K562 (cell line): Measurements from ENCODE around the gene CD40. TPM values are rescaled to one million over a fixed set of nuclear protein-coding genes. Genes with fewer than 3 reads are reported as not detected.

Experiments
- ATAC-seq: fragments of 200-7000 bp; cut with Tn5 transposase; 3 replicates; pipeline ENCODE4 v1.9.1; 2020; ENCODE audit warnings: moderate library complexity
- BruUV-seq: library from RNA; stranded (reverse); fragments of 400-500 nt; replicated peaks from 2 replicates; lab custom pipeline; 2021; lab: Mats Ljungman, UMichigan
- CTCF ChIA-PET: fragments of 300-600 bp; formaldehyde crosslinking; extraction: SDS; loops from one replicate; lab custom pipeline; 2021; ENCODE audit warnings: low intra/inter-chr PET ratio; lab: Yijun Ruan, JAX
- POLR2A ChIA-PET: fragments of 300-600, 350-650 bp; sonication (Branson Sonifier 250); formaldehyde crosslinking; extraction: SDS; loops from one replicate; lab custom pipeline; 2021; ENCODE audit warnings: antibody characterized with exemption, inconsistent platforms; lab: Yijun Ruan, JAX
- DNase-seq, 4 experiments: peaks; one replicate each; pipeline versions ENCODE4 v3.0.0 to v3.0.0-alpha.2; 2011 to 2018; ENCODE audit warnings: low spot score in 3 of 4, mixed read lengths in 3 of 4; ENCODE audit errors: extremely low read depth in 1 of 4
- FAIRE-seq: peaks from 2 replicates; lab custom pipeline; 2011; peaks lifted over from hg19 to GRCh38; lab: Jason Lieb, UNC
- H2AFZ ChIP-seq: 2 replicates; pipeline ENCODE4 v1.6.0; 2011; ENCODE audit warnings: low read depth, low read length, control low read depth, inconsistent platforms
- H3K27ac ChIP-seq: fragments of 200-600 bp; 3 replicates; pipeline ENCODE4 v1.8.0; 2011; ENCODE audit warnings: low read depth, mild to moderate bottlenecking, control low read depth, inconsistent platforms, low read length, moderate library complexity, mixed read lengths; ENCODE audit errors: extremely low read depth
- H3K27me3 ChIP-seq, 2 experiments: fragments of 300-600 bp in 1 of 2; 2 replicates in 1 of 2; 3 replicates in 1 of 2; pipeline versions ENCODE4 v1.6.0 to v1.8.0; 2011; ENCODE audit warnings: inconsistent platforms in 2 of 2, low read length in 2 of 2, mild to moderate bottlenecking in 1 of 2, mixed read lengths in 1 of 2, moderate library complexity in 1 of 2; ENCODE audit not compliant: control insufficient read depth in 2 of 2, insufficient read depth in 2 of 2
- H3K36me3 ChIP-seq: fragments of 300-600 bp; 3 replicates; pipeline ENCODE4 v1.8.0; 2011; ENCODE audit warnings: mild to moderate bottlenecking, low read length, inconsistent platforms; ENCODE audit not compliant: control insufficient read depth, insufficient read depth
- H3K4me1 ChIP-seq, 2 experiments: fragments of 200-600 bp in 1 of 2; replicated peaks in 1 of 2; 2 replicates in 1 of 2; 3 replicates in 1 of 2; pipeline versions ENCODE4 v1.5.1 to v1.8.0; 2011; ENCODE audit warnings: inconsistent platforms in 2 of 2, low read length in 2 of 2, mild to moderate bottlenecking in 1 of 2, mixed read lengths in 1 of 2, moderate library complexity in 1 of 2; ENCODE audit not compliant: control insufficient read depth in 2 of 2, insufficient read depth in 2 of 2
- H3K4me2 ChIP-seq: 2 replicates; pipeline ENCODE4 v1.6.1; 2011; ENCODE audit warnings: low read length, control low read depth, inconsistent platforms, mixed read lengths; ENCODE audit not compliant: insufficient read depth
- H3K4me3 ChIP-seq: fragments of 200-600 bp; sonication (generic), shearing (Covaris generic); 2 replicates; pipeline ENCODE4 v1.5.1; 2016; ENCODE audit warnings: control low read depth, inconsistent platforms
- H3K79me2 ChIP-seq: fragments of 200-600 bp; 3 replicates; pipeline ENCODE4 v1.8.0; 2011; ENCODE audit warnings: low read length, inconsistent platforms; ENCODE audit not compliant: control insufficient read depth, insufficient read depth
- H3K9ac ChIP-seq, 2 experiments: 2 replicates each; pipeline versions ENCODE4 v1.6.0 to v1.6.1; 2011; ENCODE audit warnings: low read depth in 2 of 2, low read length in 2 of 2, control low read depth in 1 of 2, inconsistent platforms in 1 of 2, mild to moderate bottlenecking in 1 of 2, mixed read lengths in 1 of 2; ENCODE audit not compliant: insufficient read depth in 1 of 2
- H3K9me1 ChIP-seq: one replicate; pipeline ENCODE4 v1.6.0; 2011; ENCODE audit warnings: inconsistent platforms, mild to moderate bottlenecking, low read length, moderate library complexity; ENCODE audit not compliant: control insufficient read depth, insufficient read depth
- H3K9me3 ChIP-seq: replicated peaks from 2 replicates; pipeline ENCODE4 v1.5.1; 2011; ENCODE audit warnings: low read depth, low read length, inconsistent platforms; ENCODE audit not compliant: control insufficient read depth, insufficient read depth
- H4K20me1 ChIP-seq: replicated peaks from 2 replicates; pipeline ENCODE4 v1.6.1; 2011; ENCODE audit warnings: low read length, inconsistent platforms, mixed read lengths; ENCODE audit not compliant: control insufficient read depth, insufficient read depth
- ARHGAP35 ChIP-seq: fragments of 450-650 bp; IDR thresholded peaks from 2 replicates; pipeline ENCODE4 v1.6.1; 2018; ENCODE audit not compliant: partially characterized antibody
- BRD9 ChIP-seq: fragments of 450-650 bp; IDR thresholded peaks from 2 replicates; pipeline ENCODE4 v1.6.1; 2018; ENCODE audit warnings: low read depth; ENCODE audit not compliant: partially characterized antibody
- HDAC8 ChIP-seq: fragments of 450-650 bp; IDR thresholded peaks from 2 replicates; pipeline ENCODE4 v1.6.1; 2016; ENCODE audit warnings: mild to moderate bottlenecking, missing genetic modification characterization, moderate library complexity, missing compliant biosample characterization
- POLR2AphosphoS5 ChIP-seq: IDR thresholded peaks from 2 replicates; pipeline ENCODE4 v1.6.1; 2011; ENCODE audit warnings: mild to moderate bottlenecking, low read depth, low read length, moderate library complexity; ENCODE audit not compliant: control insufficient read depth, insufficient read depth
- SMARCE1 ChIP-seq: fragments of 450-650 bp; IDR thresholded peaks from 2 replicates; pipeline ENCODE4 v1.7.1; 2016; ENCODE audit warnings: mild to moderate bottlenecking
- TAF7 ChIP-seq: fragments of 450-650 bp; IDR thresholded peaks from 2 replicates; pipeline ENCODE4 v1.6.1; 2016; ENCODE audit warnings: missing genetic modification characterization, missing compliant biosample characterization
- TAF9B ChIP-seq: fragments of 450-650 bp; IDR thresholded peaks from 2 replicates; pipeline ENCODE4 v1.6.1; 2018; ENCODE audit warnings: mild to moderate bottlenecking; ENCODE audit not compliant: partially characterized antibody
- ZNF12 ChIP-seq: sonication (generic); formaldehyde crosslinking; IDR thresholded peaks from 2 replicates; pipeline ENCODE4 v1.4.0; 2020; ENCODE audit warnings: mild to moderate bottlenecking, missing genetic modification reagents
- ZNF282 ChIP-seq: sonication (generic); formaldehyde crosslinking; IDR thresholded peaks from 2 replicates; pipeline ENCODE4 v1.8.1; 2023; ENCODE audit warnings: missing genetic modification reagents
- WGBS: fragments of 100-300 bp; shearing (Covaris generic); methylation state at CpG from one replicate; pipeline ENCODE4 v1.1.6; 2016; ENCODE audit warnings: low coverage, mixed read lengths; ENCODE audit not compliant: insufficient coverage; ENCODE audit errors: missing lambda C conversion rate; 5-methylcytosine and 5-hydroxymethylcytosine counted together
- in situ Hi-C: fragments of 300-500 bp; cut with MboI; formaldehyde crosslinking; loops from 4 replicates; pipeline ENCODE4 v1.15.0; 2018; ENCODE audit warnings: inconsistent platforms, mixed read lengths
- intact Hi-C: fragments of 100-400 bp; cut with micrococcal nuclease; formaldehyde crosslinking; loops from 2 replicates; pipeline ENCODE4 v1.14.2; 2022
- polyA plus RNA-seq, 8 experiments: library from polyadenylated mRNA; depleted of rRNA in 4 of 8; stranded (reverse) in 5 of 8; unstranded in 3 of 8; fragments of >200 nt; fragmentation: Nextera tagmentation in 2 of 8; fragmentation: Illumina TruSeq in 1 of 8; extraction: Ambion mirVana in 2 of 8; extraction: Trizol in 1 of 8; gene quantifications; 2 replicates each; pipeline versions ENCODE4 v1.2.1 to v1.2.3, GENCODE V29; 2011 to 2014; ENCODE audit warnings: inconsistent platforms in 1 of 8, missing spikeins in 1 of 8
- total RNA-seq, 7 experiments: library from RNA; depleted of rRNA in 6 of 7; stranded (reverse); fragments of >200 nt in 6 of 7; fragmentation: Illumina TruSeq in 2 of 7; extraction: Trizol in 2 of 7; gene quantifications; 2 replicates each; pipeline versions ENCODE4 v1.2.1 to v1.2.3, GENCODE V29; 2011 to 2021; ENCODE audit warnings: low replicate concordance in 1 of 7
- TF ChIP-seq, protein P1 (sequence below): sonication (generic); formaldehyde crosslinking; IDR thresholded peaks from 2 replicates; pipeline ENCODE4 v1.8.0; 2022; ENCODE audit warnings: mild to moderate bottlenecking, missing genetic modification reagents

Gene CD40
- total and polyA plus RNA-seq, 9 of the 15 experiments (the other 6 are each of a cell fraction or from before 2014, with no cell fraction given), result 0.76 to 3.7 (median 1.6) TPM

DNA sequence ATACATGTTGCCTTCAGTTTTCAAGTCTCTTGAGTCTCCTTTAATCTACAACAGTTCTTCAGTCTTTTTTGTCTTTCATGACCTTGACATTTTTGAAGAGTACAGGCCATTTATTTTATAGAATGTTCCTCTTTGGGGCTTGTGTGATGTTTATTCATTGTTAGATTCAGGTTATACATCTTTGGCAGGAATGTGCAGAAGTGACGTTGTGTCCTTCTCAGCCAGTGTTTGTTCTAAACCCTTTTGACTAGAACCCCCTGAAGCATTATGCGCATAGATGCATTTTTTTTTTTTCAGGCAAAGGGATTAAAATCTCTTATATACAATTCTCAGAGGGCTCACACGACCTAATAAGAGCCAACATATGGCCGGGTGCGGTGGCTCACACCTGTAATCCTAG, 17.1 kb upstream of the CD40 start:
- Histone ChIP-seq H3K9me3 (no peaks in the 10 kb centered on the region; the same call in 1 of the 2 replicates), H3K4me3 (no peak overlapping the region), H3K79me2 (no peaks in the 10 kb centered on the region), H3K9me1 (no peaks in the 10 kb centered on the region), H3K27me3 (peaks cover 43% of the 10 kb centered on the region in 2 experiments), H3K4me1 (peaks cover 0 to 6% of the 10 kb centered on the region in 2 experiments; a peak in 1 of 5 replicates), H3K27ac (no peak overlapping the region), H3K36me3 (no peaks in the 10 kb centered on the region), H2AFZ (no peak overlapping the region), H3K4me2 (no peak overlapping the region), H4K20me1 (no peaks in the 10 kb centered on the region), H3K9ac (no peak overlapping the region)
- intact Hi-C loops, result no loop called here
- in situ Hi-C loops, result no loop called here
- ATAC-seq, result no peak
- BruUV-seq, result no TSS peak
- ChIA-PET CTCF (no interaction called here), POLR2A (interaction anchor here (0.6 to 1.2 kb wide), 2 partner anchors 35 to 40 kb away, joined by 3 read pairs; no protein-coding TSS in a partner anchor)
- no peak for FAIRE-seq
- DNase-seq, result no peak
- TF ChIP-seq TAF9B (no peak), ZNF12 (CRISPR knock-in tag) (no peak), ARHGAP35 (no peak)
- 8% methylated on average over 5 of the region's 5 CpGs for WGBS

DNA sequence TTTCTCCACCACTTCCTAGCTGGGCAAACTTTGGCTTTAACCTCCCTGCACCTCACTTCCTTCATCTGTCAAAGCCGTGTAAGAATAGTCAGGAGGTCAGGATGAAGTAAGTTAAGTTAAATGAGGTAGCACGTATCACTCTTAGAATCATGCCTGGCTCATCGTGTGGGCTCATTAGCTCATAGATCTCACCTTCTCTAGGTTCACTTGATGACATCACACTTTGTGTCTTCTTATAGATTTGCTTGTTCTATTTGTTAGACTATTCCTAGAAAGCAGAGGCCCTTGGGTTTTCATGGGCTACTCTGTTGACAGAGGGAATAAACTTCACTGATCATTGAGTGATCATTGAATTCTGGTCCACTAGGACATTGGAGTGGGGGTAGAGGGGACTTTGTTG, 16.2 kb upstream of the CD40 start:
- H2AFZ ChIP-seq, result no peak overlapping the region
- no peaks in the 10 kb centered on the region; the same call in 1 of the 2 replicates for H3K9me3 ChIP-seq
- no TSS peak for BruUV-seq
- H3K9ac ChIP-seq, result no peak overlapping the region
- CTCF ChIA-PET, result no interaction called here
- intact Hi-C loops (no loop called here), in situ Hi-C loops (no loop called here)
- DNase-seq (no peak), FAIRE-seq (no peak), ATAC-seq (no peak)
- H3K4me2 ChIP-seq, result no peak overlapping the region
- H3K27ac ChIP-seq, result no peak overlapping the region
- no peaks in the 10 kb centered on the region for H4K20me1 ChIP-seq
- POLR2A ChIA-PET, result interaction anchor here (1.2 kb wide), 1 partner anchor 36 kb away, joined by 3 read pairs; no protein-coding TSS in a partner anchor
- H3K9me1 ChIP-seq, result no peaks in the 10 kb centered on the region
- H3K4me3 ChIP-seq, result no peak overlapping the region
- H3K27me3 ChIP-seq, result peaks cover 40 to 46% of the 10 kb centered on the region in 2 experiments
- H3K4me1 ChIP-seq, result peaks cover 0 to 6% of the 10 kb centered on the region in 2 experiments; a peak in 1 of 5 replicates
- 2% methylated on average over 3 of the region's 3 CpGs for WGBS
- no peaks in the 10 kb centered on the region for H3K79me2 ChIP-seq
- no peaks in the 10 kb centered on the region for H3K36me3 ChIP-seq
- TF ChIP-seq, protein P1, sequence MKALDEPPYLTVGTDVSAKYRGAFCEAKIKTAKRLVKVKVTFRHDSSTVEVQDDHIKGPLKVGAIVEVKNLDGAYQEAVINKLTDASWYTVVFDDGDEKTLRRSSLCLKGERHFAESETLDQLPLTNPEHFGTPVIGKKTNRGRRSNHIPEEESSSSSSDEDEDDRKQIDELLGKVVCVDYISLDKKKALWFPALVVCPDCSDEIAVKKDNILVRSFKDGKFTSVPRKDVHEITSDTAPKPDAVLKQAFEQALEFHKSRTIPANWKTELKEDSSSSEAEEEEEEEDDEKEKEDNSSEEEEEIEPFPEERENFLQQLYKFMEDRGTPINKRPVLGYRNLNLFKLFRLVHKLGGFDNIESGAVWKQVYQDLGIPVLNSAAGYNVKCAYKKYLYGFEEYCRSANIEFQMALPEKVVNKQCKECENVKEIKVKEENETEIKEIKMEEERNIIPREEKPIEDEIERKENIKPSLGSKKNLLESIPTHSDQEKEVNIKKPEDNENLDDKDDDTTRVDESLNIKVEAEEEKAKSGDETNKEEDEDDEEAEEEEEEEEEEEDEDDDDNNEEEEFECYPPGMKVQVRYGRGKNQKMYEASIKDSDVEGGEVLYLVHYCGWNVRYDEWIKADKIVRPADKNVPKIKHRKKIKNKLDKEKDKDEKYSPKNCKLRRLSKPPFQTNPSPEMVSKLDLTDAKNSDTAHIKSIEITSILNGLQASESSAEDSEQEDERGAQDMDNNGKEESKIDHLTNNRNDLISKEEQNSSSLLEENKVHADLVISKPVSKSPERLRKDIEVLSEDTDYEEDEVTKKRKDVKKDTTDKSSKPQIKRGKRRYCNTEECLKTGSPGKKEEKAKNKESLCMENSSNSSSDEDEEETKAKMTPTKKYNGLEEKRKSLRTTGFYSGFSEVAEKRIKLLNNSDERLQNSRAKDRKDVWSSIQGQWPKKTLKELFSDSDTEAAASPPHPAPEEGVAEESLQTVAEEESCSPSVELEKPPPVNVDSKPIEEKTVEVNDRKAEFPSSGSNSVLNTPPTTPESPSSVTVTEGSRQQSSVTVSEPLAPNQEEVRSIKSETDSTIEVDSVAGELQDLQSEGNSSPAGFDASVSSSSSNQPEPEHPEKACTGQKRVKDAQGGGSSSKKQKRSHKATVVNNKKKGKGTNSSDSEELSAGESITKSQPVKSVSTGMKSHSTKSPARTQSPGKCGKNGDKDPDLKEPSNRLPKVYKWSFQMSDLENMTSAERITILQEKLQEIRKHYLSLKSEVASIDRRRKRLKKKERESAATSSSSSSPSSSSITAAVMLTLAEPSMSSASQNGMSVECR (CRISPR knock-in tag), result no peak
- no peak for TF ChIP-seq TAF7 (tag)
- no peak for TF ChIP-seq POLR2AphosphoS5
- TF ChIP-seq SMARCE1, result no peak
- TF ChIP-seq ZNF282 (CRISPR knock-in tag), result no peak
- TF ChIP-seq TAF9B, result no peak
- no peak for TF ChIP-seq HDAC8 (tag)
- no peak for TF ChIP-seq BRD9
